Glutamatergic neuron (in vitro differentiated cells): ENCODE results near the gene CPE. TPM values are rescaled to one million over a fixed set of nuclear protein-coding genes. Genes with fewer than 3 reads are reported as not detected.

Source experiments
- DNase-seq: peaks from one replicate; pipeline ENCODE4 v3.0.0; 2022
- H3K27ac Mint-ChIP-seq: one replicate; pipeline ENCODE4 v1.8.0; 2020; ENCODE audit warnings: mild to moderate bottlenecking, mixed read lengths, inconsistent platforms; ENCODE audit not compliant: unreplicated experiment
- H3K27me3 Mint-ChIP-seq: one replicate; pipeline ENCODE4 v1.8.0; 2020; ENCODE audit warnings: mild to moderate bottlenecking, moderate library complexity, mixed read lengths, inconsistent platforms; ENCODE audit not compliant: unreplicated experiment
- H3K36me3 Mint-ChIP-seq: one replicate; pipeline ENCODE4 v1.8.0; 2020; ENCODE audit warnings: mild to moderate bottlenecking, mixed read lengths, inconsistent platforms; ENCODE audit not compliant: unreplicated experiment
- H3K4me1 Mint-ChIP-seq: one replicate; pipeline ENCODE4 v1.8.0; 2020; ENCODE audit warnings: mild to moderate bottlenecking, low read depth, mixed read lengths, inconsistent platforms; ENCODE audit not compliant: unreplicated experiment
- H3K4me3 Mint-ChIP-seq: one replicate; pipeline ENCODE4 v1.8.0; 2020; ENCODE audit warnings: mild to moderate bottlenecking, mixed read lengths, inconsistent platforms; ENCODE audit not compliant: unreplicated experiment
- H3K9me3 Mint-ChIP-seq: one replicate; pipeline ENCODE4 v1.8.0; 2020; ENCODE audit warnings: mild to moderate bottlenecking, moderate library complexity, mixed read lengths, inconsistent platforms; ENCODE audit not compliant: unreplicated experiment
- total RNA-seq: library from RNA; stranded (reverse); fragmentation: NEBNext Ultra II Directional; extraction: Animal tissue kit (Norgen Biotek cat#: 25700); gene quantifications from one replicate; pipeline ENCODE4 v1.2.1, GENCODE V29; 2021; ENCODE audit not compliant: unreplicated experiment
- TF ChIP-seq, protein P1 (sequence below): fragments of 200-600 bp; sonication (generic); IDR thresholded peaks from one replicate; pipeline ENCODE4 v1.5.0; 2021; ENCODE audit not compliant: partially characterized antibody, unreplicated experiment

CPE gene
- total RNA-seq, 1 donor from 2014 or later = 253 TPM

DNA sequence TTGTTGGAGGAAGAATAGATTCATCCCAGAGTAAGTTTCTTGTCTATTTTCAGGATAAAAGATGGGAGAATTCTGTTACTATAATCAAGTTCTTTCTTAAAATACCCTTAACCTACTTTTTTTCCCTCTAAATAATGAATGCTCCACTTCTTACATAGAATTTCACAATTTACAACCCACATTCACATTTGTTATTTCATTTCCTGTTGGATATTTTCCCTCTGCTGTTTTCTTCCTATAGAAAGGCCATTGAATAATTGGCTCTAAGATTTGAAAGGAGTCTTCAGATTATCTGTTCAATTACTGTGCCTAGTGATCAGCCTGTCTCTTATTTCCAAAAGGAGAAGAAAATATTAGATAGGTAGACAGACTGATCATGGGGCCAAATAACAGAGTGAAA lies 79.7 kb downstream of the CPE start:
- Mint-ChIP-seq H3K27me3 (peaks cover 3% of the 10 kb centered on the region), H3K27ac (peak overlapping the region; percentile 85), H3K36me3 (peaks cover 3% of the 10 kb centered on the region), H3K4me3 (peak overlapping the region; percentile 28), H3K4me1 (peaks cover 34% of the 10 kb centered on the region), H3K9me3 (no peaks in the 10 kb centered on the region)
- TF ChIP-seq, protein P1, sequence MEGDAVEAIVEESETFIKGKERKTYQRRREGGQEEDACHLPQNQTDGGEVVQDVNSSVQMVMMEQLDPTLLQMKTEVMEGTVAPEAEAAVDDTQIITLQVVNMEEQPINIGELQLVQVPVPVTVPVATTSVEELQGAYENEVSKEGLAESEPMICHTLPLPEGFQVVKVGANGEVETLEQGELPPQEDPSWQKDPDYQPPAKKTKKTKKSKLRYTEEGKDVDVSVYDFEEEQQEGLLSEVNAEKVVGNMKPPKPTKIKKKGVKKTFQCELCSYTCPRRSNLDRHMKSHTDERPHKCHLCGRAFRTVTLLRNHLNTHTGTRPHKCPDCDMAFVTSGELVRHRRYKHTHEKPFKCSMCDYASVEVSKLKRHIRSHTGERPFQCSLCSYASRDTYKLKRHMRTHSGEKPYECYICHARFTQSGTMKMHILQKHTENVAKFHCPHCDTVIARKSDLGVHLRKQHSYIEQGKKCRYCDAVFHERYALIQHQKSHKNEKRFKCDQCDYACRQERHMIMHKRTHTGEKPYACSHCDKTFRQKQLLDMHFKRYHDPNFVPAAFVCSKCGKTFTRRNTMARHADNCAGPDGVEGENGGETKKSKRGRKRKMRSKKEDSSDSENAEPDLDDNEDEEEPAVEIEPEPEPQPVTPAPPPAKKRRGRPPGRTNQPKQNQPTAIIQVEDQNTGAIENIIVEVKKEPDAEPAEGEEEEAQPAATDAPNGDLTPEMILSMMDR = no peak
- DNase-seq = no peak

DNA sequence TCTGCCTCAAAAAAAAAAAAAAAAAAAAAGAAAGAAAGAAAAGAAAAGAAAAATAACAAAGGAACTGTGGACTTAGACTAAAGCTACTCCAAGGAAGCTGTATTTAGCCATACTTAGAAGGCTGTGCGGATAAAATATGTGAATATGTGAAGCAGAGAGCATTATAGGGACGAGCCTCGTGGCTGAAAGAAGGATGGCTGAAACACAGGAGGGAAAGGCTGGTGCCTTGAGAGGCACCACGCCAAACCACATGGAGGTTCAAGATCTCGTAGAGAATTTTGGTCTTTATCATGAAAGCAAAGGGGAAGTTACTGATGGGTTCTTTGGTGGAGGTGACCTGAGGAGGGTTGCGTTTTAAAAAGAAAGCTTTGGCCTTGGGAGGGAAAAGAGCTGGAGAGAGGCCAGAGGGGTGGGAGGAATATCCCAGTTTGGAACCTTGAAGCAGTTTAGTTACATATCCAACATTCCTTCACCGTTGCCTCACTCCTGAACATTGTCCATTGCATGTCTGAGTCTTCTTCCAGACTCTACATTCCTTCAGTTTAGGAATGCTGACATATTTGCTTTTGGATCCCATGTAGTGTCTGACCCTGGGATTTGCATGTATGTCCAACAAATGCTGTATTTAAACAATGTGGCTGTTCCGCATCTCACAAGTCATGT lies 82.5 kb downstream of the CPE start:
- Mint-ChIP-seq H3K27me3 (peaks cover 5% of the 10 kb centered on the region), H3K4me1 (peaks cover 36% of the 10 kb centered on the region), H3K4me3 (no peak overlapping the region), H3K27ac (no peak overlapping the region), H3K36me3 (no peaks in the 10 kb centered on the region), H3K9me3 (no peaks in the 10 kb centered on the region)
- TF ChIP-seq, protein P1 = no peak
- no peak for DNase-seq

DNA sequence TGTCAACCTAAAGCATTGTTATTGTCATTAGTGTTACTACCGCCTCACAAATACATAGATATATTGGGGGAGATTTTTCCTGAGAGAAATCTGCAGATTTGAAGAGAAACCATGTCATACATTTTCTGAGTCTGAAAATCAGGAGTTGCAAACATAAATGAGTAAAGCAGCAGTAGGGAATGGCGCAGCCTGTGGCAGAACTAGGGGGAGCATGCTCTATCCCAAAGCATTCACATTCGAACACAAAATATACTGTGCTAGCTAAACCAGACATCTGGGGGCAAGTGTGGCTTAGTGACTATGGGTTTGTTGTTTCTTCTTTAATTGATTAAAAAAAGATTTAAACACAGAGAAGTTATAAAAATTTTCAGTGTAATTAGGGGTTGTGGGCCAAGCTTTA lies 83.2 kb downstream of the CPE start:
- Mint-ChIP-seq H3K4me1 (peaks cover 36% of the 10 kb centered on the region), H3K27me3 (peaks cover 5% of the 10 kb centered on the region), H3K9me3 (no peaks in the 10 kb centered on the region), H3K27ac (no peak overlapping the region), H3K36me3 (no peaks in the 10 kb centered on the region), H3K4me3 (no peak overlapping the region)
- TF ChIP-seq, protein P1 = no peak
- DNase-seq = no peak

DNA sequence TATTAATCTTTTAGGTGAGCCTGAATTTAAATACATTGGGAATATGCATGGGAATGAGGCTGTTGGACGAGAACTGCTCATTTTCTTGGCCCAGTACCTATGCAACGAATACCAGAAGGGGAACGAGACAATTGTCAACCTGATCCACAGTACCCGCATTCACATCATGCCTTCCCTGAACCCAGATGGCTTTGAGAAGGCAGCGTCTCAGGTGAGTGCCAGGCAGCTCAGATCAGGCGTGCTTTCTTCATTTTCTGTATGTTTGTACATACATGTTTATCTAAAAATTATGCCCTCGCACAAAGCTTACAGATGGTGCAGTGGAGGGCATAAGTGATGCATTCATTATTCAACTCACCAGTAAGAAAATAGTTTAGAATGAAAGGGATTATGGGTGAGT lies 85.6 kb downstream of the CPE start:
- no peak overlapping the region for H3K4me3 Mint-ChIP-seq
- H3K27ac Mint-ChIP-seq = no peak overlapping the region
- peaks cover 5% of the 10 kb centered on the region for H3K27me3 Mint-ChIP-seq
- H3K36me3 Mint-ChIP-seq = no peaks in the 10 kb centered on the region
- no peaks in the 10 kb centered on the region for H3K9me3 Mint-ChIP-seq
- peaks cover 19% of the 10 kb centered on the region for H3K4me1 Mint-ChIP-seq
- TF ChIP-seq, protein P1 = no peak
- no peak for DNase-seq

DNA sequence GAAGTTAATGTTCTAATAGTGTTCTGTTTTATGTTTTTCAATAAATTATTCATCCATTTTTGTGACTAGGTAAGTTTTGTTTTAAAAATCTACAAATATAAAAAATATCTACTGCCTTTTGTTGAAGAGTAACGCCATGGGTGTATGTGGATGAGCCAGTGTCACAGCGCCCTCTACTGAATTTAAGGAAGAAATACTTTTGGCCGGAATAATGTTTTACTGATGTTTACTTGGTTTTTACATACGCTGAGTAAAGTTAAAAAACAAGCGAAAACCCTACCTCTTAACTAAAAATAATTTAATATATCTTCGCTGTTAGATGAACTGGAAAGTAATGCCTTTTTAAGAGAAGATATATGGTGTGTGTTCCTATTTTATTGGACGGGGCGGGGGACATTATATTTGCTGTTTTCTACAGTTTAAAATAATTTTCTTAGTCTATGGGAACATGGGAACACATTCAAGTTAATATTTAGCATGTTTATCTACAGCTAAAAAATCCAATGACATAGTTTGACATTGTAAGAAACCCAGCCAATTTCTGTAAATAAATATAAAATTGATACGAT lies 86.1 kb downstream of the CPE start:
- TF ChIP-seq, protein P1 = peak; percentile 89
- Mint-ChIP-seq H3K36me3 (no peaks in the 10 kb centered on the region), H3K4me1 (peaks cover 19% of the 10 kb centered on the region), H3K4me3 (no peak overlapping the region), H3K27ac (no peak overlapping the region), H3K9me3 (no peaks in the 10 kb centered on the region), H3K27me3 (peaks cover 5% of the 10 kb centered on the region)
- DNase-seq = no peak
